GM23338 (cell line): Measurements from ENCODE around the gene SLC35D2.
"Not testable (repeated sequence)": the region's sequence is repeated elsewhere in the genome, so short reads cannot be mapped to it uniquely, and the experiment has no call there.

Source experiments
- CREB1 ChIP-seq: fragments of 250-450 bp; sonication (Bioruptor Pico); IDR thresholded peaks from 2 replicates; pipeline ENCODE4 v1.5.0; 2020; ENCODE audit warnings: low read depth, mild to moderate bottlenecking, moderate library complexity
- CTCF ChIP-seq, 2 experiments: fragments of 200-600 bp in 1 of 2; sonication (generic) in 1 of 2; conservative IDR thresholded peaks; 2 replicates each; pipeline versions ENCODE4 v1.5.1 to v1.6.1; 2016 to 2017; ENCODE audit warnings: antibody characterized with exemption in 2 of 2, low read depth in 2 of 2, mild to moderate bottlenecking in 2 of 2, moderate library complexity in 1 of 2
- ETS1 ChIP-seq: IDR thresholded peaks from 2 replicates; pipeline ENCODE4 v1.6.1; 2016; ENCODE audit warnings: antibody characterized with exemption
- EZH2 ChIP-seq: fragments of 200-600 bp; sonication (generic); IDR thresholded peaks from one replicate; pipeline ENCODE4 v1.8.0; 2017; ENCODE audit warnings: antibody characterized with exemption, mild to moderate bottlenecking, low read depth; ENCODE audit not compliant: unreplicated experiment
- EZH2phosphoT487 ChIP-seq: fragments of 200-600 bp; sonication (generic); IDR thresholded peaks from one replicate; pipeline ENCODE4 v1.8.1; 2018; ENCODE audit warnings: antibody characterized with exemption; ENCODE audit not compliant: unreplicated experiment
- JUNB ChIP-seq: IDR thresholded peaks from one replicate; pipeline ENCODE4 v1.6.1; 2016; ENCODE audit warnings: antibody characterized with exemption; ENCODE audit not compliant: unreplicated experiment
- POLR2AphosphoS5 ChIP-seq: IDR thresholded peaks from 2 replicates; pipeline ENCODE4 v1.6.1; 2016; ENCODE audit warnings: antibody characterized with exemption, low read depth
- STAT1 ChIP-seq: IDR thresholded peaks from one replicate; pipeline ENCODE4 v1.6.1; 2016; ENCODE audit warnings: antibody characterized with exemption; ENCODE audit not compliant: unreplicated experiment
- ZNF114 ChIP-seq: fragments of 250-450 bp; sonication (Bioruptor Pico); IDR thresholded peaks from 2 replicates; pipeline ENCODE4 v1.5.0; 2020; ENCODE audit warnings: mild to moderate bottlenecking, moderate library complexity

GRCh38 chr9:96362119-96362518 is 21.4 kb downstream of the SLC35D2 start:
- not testable (repeated sequence) for TF ChIP-seq ZNF114 (CRISPR knock-in tag); CTCF (conservative IDR thresholded peaks at IDR 0.05; ENCODE audit: low read depth in 2 of 2); EZH2phosphoT487; ETS1; STAT1; POLR2AphosphoS5; JUNB; CREB1 (CRISPR knock-in tag); EZH2
